GM21576 (cell line): ENCODE measurements around the gene MKNK2.
"Not testable (repeated sequence)": the region's sequence is repeated elsewhere in the genome, so short reads cannot be mapped to it uniquely, and the experiment has no call there.

ENCODE experiments used
- ATAC-seq: cut with Tn5 transposase; IDR thresholded peaks from one replicate; pipeline ENCODE4 v1.9.1; 2021; ENCODE audit warnings: mild to moderate bottlenecking, moderate library complexity; ENCODE audit not compliant: unreplicated experiment

MKNK2 gene

DNA sequence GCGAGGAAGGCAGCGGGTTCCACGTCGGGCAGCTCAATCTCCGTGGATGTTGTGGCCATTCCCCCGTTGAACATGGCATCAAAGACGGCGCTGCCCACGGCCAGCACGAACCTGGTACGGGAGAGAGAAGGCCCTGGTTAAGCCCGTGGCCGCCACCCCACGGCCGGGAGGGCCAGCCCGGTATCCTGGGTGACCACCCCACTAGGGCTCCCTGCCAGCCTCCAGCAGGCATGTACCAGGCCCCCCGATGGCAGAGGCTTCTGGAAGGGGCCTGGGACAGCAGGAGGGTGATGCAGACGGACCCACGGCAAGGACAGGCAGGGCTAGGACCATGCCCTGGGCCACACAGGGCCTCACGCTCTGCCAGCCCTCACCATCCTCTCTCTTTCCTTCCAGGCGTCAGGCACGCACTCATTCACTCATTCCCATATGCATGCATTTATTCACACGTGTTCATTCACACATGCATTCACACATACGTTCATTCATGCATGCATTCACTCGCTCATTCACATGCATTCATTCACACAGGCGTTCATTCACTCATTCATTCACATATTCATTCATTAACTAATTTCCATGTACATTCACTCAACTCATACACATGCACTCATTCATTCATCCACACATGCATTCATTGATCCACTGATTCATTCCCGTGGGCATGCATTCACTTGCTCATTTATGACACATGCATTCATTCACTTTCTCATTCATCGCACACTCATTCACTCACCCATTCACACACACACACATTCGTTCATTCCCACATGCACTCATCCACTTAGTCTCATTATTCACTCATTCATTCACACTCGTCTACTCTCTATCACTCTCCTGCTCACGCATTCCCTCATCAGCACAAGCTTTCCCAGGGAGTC, 53.5 kb downstream of the MKNK2 start:
- no peak for ATAC-seq

DNA sequence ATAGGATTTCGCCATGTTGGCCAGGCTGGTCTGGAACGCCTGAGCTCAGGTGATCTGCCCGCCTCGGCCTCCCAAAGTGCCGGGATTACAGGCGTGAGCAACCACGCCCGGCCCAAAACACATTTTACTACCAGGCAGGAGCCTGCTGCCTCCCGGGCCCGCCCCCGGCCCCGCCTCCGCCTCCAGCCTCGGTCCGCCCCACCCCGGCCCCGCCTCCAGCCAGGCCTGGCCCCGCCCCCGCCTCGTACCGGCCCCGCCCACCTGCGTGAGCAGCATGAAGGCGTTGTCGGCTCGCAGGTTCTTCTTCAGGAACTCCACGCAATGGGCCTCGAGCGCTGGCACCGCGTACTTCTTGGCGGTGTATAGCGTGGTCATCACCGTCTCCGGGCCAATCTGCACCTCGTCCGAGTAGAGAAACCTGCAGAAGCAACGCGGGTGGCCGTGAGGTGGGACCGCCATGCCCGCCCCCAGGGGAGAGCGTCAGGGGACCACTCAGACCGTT, 58.2 kb downstream of the MKNK2 start:
- no peak for ATAC-seq

DNA sequence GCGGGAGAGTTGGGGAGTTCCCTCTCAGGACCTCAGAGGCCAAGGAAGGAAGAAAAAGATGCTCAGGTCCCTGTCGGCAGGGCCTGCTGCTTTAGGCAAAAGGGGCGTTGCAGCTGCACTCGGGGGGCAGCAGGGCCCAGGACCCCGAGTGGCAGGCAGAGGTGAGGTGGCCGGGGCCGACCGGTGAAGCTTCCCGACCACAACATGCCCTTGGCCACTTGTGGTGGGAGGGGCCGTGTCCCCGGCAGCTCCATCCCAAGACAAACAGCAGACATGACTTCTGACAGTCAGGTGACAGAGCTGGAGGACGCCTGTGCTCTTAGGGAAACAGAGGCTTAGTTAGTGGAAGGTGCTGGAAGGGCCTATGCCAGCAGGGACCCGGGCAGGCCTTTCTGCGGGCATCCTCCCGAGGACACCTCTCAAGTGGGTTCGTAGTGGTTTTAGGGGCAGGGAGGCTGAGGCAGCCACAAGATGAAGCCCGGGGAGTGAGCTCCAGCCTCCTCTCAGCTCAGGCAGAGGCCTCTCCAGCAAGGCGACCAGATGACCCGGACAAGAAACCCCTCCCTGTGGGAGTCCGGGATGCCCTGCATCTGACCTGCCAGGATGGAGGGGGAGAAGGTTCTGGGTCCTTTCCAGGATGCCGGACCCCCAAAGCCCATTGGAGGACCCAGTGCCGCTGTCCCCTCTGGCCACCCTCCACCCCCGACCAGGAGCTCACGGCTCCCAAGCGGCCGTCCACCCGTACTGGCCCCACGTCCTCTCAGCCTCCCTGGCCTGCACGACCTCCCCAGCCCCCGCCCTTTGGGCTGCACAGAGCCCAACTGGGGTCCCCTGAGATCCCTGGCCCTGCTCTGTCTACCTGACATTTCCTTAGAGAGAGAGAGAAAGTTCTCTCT, 59.8 kb downstream of the MKNK2 start:
- ATAC-seq: no peak

DNA sequence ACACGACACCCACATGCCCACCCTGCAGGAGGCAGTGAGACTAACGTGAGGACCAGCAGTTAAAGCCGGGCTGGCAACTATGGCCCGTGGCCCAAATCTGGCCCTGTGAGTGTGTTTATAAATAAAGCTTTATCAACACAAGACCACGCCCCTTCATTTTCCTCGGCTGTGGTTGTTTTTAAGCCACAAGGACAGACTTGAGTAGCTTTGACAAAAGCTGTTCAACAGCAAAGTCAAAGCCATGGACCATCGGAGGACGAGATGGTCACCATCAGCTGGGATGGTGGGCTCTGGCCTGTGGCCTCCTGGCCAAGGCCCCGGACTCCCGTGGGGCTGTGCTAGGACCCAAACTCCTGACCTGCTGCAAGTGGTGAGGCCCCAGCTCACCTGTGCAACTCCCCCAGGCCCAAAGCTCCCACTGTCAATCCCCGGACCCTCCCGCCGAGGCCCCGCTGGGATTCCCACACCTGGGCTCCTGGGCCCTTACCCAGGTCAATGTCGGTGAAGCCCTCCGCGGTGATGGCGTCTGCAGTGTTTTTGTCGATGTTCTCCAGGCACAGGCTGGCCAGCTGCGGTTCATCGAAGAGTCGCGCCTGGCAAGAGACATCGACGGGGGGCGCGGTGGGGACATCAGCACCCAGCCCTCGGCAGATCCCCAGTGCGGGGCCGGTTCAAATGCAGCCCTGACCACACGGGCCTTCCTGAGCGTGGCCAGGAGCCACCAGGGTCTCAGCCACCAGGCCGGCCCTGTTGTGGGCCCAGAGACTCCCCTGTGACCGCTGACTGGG, 60.6 kb downstream of the MKNK2 start:
- no peak for ATAC-seq

DNA sequence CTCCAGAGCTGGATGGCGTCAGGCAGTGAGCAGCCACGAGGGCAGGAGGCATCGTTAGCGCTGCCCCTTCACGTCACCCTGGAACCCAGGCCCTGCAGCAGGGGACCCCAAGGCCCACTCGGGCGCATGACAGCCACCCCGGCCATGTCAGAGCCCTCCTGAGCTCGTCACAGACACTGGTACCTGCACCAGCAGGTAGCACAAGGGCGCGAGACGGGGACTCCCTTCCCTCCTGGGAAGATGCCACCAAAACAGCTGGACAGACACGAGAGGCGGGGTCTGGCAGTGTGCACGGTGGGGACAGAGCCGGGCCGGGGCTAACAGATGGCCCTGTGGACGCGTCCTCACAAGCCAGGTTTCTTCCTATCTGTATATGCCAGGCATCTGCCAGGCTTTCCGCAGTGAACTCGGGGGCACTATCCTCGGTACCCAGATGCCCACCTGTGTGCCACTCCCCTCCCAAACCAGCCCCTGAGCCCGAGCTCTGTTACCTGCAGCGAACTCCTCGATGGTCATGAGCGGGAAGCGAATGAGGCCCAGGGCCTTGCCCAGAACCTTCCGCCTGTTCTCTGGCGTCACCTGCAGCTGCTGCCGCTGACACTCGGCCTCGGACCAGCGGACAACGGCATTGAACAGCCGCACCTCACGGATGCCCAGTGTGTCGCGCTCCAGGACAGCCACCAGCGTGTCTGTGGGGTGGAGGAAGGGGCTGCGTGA, 61.4 kb downstream of the MKNK2 start:
- no peak for ATAC-seq

DNA sequence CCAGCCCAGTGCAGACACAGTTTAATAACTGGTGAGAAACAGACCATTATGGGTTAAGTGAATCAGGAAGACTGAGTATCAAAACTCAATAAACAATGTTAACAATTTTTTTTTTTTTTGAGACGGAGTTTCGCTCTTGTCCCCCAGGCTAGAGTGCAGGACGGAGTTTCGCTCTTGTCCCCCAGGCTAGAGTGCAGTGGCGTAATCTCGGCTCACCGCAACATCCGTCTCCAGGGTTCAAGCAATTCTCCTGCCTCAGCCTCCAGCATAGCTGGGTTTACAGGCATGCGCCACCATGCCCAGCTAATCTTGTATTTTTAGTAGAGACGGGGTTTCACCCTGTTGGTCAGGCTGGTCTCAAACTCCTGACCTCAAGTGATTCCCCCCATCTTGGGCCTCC, 62.6 kb downstream of the MKNK2 start:
- ATAC-seq: not testable (repeated sequence)
